ENCODE results near the gene COL3A1.

COL3A1 gene

GRCh38 chr2:188965563-188965962, 8.6 kb upstream of the COL3A1 start:
- H3K9ac ChIP-seq (ENCODE audit: insufficient read length, low read depth) = no peak overlapping the region
- H3K4me1 ChIP-seq (ENCODE audit: insufficient read depth, insufficient read length) = no peaks in the 10 kb centered on the region
- no peak for DNase-seq (ENCODE audit: low read depth, low spot score)
- H3K36me3 ChIP-seq (ENCODE audit: insufficient read depth, insufficient read length, low read length) = no peaks in the 10 kb centered on the region
- TF ChIP-seq YY1 (IDR thresholded peaks at IDR 0.05; ENCODE audit: insufficient read depth, insufficient read length) (no peak), ZNF274 (IDR thresholded peaks at IDR 0.05; ENCODE audit: low read depth, low read length) (no peak), SUZ12 (IDR thresholded peaks at IDR 0.05; ENCODE audit: extremely low read depth, insufficient read depth, insufficient read length) (no peak)
- no peak overlapping the region for H3K4me3 ChIP-seq (ENCODE audit: insufficient read length, low read depth)
- H3K27me3 ChIP-seq (ENCODE audit: insufficient read depth, insufficient read length) = no peaks in the 10 kb centered on the region
- no peaks in the 10 kb centered on the region for H3K9me3 ChIP-seq (ENCODE audit: insufficient read depth, low read length)

GRCh38 chr2:188966079-188966571, 8.0 kb upstream of the COL3A1 start:
- H3K36me3 ChIP-seq (ENCODE audit: insufficient read depth, insufficient read length, low read length) = no peaks in the 10 kb centered on the region
- no peak overlapping the region for H3K9ac ChIP-seq (ENCODE audit: insufficient read length, low read depth)
- H3K4me1 ChIP-seq (ENCODE audit: insufficient read depth, insufficient read length) = no peaks in the 10 kb centered on the region
- DNase-seq (ENCODE audit: low read depth, low spot score) = no peak
- H3K4me3 ChIP-seq (ENCODE audit: insufficient read length, low read depth) = no peak overlapping the region
- no peak for TF ChIP-seq YY1 (IDR thresholded peaks at IDR 0.05; ENCODE audit: insufficient read depth, insufficient read length)
- H3K27me3 ChIP-seq (ENCODE audit: insufficient read depth, insufficient read length) = no peaks in the 10 kb centered on the region
- no peaks in the 10 kb centered on the region for H3K9me3 ChIP-seq (ENCODE audit: insufficient read depth, low read length)

GRCh38 chr2:188966728-188967440, 7.3 kb upstream of the COL3A1 start:
- H3K9ac ChIP-seq (ENCODE audit: insufficient read length, low read depth) = no peak overlapping the region
- H3K4me3 ChIP-seq (ENCODE audit: insufficient read length, low read depth) = no peak overlapping the region
- no peak for TF ChIP-seq YY1 (IDR thresholded peaks at IDR 0.05; ENCODE audit: insufficient read depth, insufficient read length)
- no peak for TF ChIP-seq SUZ12 (IDR thresholded peaks at IDR 0.05; ENCODE audit: extremely low read depth, insufficient read depth, insufficient read length)
- no peak for TF ChIP-seq ZNF274 (IDR thresholded peaks at IDR 0.05; ENCODE audit: low read depth, low read length)
- no peaks in the 10 kb centered on the region for H3K27me3 ChIP-seq (ENCODE audit: insufficient read depth, insufficient read length)
- no peaks in the 10 kb centered on the region for H3K36me3 ChIP-seq (ENCODE audit: insufficient read depth, insufficient read length, low read length)
- H3K9me3 ChIP-seq (ENCODE audit: insufficient read depth, low read length) = no peaks in the 10 kb centered on the region
- no peak for DNase-seq (ENCODE audit: low read depth, low spot score)
- H3K4me1 ChIP-seq (ENCODE audit: insufficient read depth, insufficient read length) = no peaks in the 10 kb centered on the region

GRCh38 chr2:188969236-188969635, 4.9 kb upstream of the COL3A1 start:
- TF ChIP-seq SUZ12 (IDR thresholded peaks at IDR 0.05; ENCODE audit: extremely low read depth, insufficient read depth, insufficient read length) (no peak), ZNF274 (IDR thresholded peaks at IDR 0.05; ENCODE audit: low read depth, low read length) (no peak), YY1 (IDR thresholded peaks at IDR 0.05; ENCODE audit: insufficient read depth, insufficient read length) (no peak)

GRCh38 chr2:188969651-188970050, 4.5 kb upstream of the COL3A1 start:
- H3K36me3 ChIP-seq (ENCODE audit: insufficient read depth, insufficient read length, low read length) = no peaks in the 10 kb centered on the region
- no peaks in the 10 kb centered on the region for H3K27me3 ChIP-seq (ENCODE audit: insufficient read depth, insufficient read length)
- no peak for TF ChIP-seq YY1 (IDR thresholded peaks at IDR 0.05; ENCODE audit: insufficient read depth, insufficient read length)
- TF ChIP-seq SUZ12 (IDR thresholded peaks at IDR 0.05; ENCODE audit: extremely low read depth, insufficient read depth, insufficient read length) = no peak
- TF ChIP-seq ZNF274 (IDR thresholded peaks at IDR 0.05; ENCODE audit: low read depth, low read length) = no peak
- no peaks in the 10 kb centered on the region for H3K9me3 ChIP-seq (ENCODE audit: insufficient read depth, low read length)
- H3K9ac ChIP-seq (ENCODE audit: insufficient read length, low read depth) = no peak overlapping the region
- no peak overlapping the region for H3K4me3 ChIP-seq (ENCODE audit: insufficient read length, low read depth)
- no peak for DNase-seq (ENCODE audit: low read depth, low spot score)
- H3K4me1 ChIP-seq (ENCODE audit: insufficient read depth, insufficient read length) = no peaks in the 10 kb centered on the region

More at GRCh38 chr2:188969236-188969635, 4.9 kb upstream of the COL3A1 start:
- H3K36me3 ChIP-seq (ENCODE audit: insufficient read depth, insufficient read length, low read length) = no peaks in the 10 kb centered on the region
- H3K9ac ChIP-seq (ENCODE audit: insufficient read length, low read depth) = no peak overlapping the region
- no peak overlapping the region for H3K4me3 ChIP-seq (ENCODE audit: insufficient read length, low read depth)
- no peaks in the 10 kb centered on the region for H3K4me1 ChIP-seq (ENCODE audit: insufficient read depth, insufficient read length)
- no peaks in the 10 kb centered on the region for H3K9me3 ChIP-seq (ENCODE audit: insufficient read depth, low read length)
- no peak for DNase-seq (ENCODE audit: low read depth, low spot score)
- H3K27me3 ChIP-seq (ENCODE audit: insufficient read depth, insufficient read length) = no peaks in the 10 kb centered on the region

- no peak overlapping the region for H3K4me3 ChIP-seq (ENCODE audit: insufficient read length, low read depth)
- TF ChIP-seq YY1 (IDR thresholded peaks at IDR 0.05; ENCODE audit: insufficient read depth, insufficient read length) (no peak), ZNF274 (IDR thresholded peaks at IDR 0.05; ENCODE audit: low read depth, low read length) (no peak), SUZ12 (IDR thresholded peaks at IDR 0.05; ENCODE audit: extremely low read depth, insufficient read depth, insufficient read length) (no peak)
- no peaks in the 10 kb centered on the region for H3K4me1 ChIP-seq (ENCODE audit: insufficient read depth, insufficient read length)
- no peaks in the 10 kb centered on the region for H3K27me3 ChIP-seq (ENCODE audit: insufficient read depth, insufficient read length)
- no peaks in the 10 kb centered on the region for H3K36me3 ChIP-seq (ENCODE audit: insufficient read depth, insufficient read length, low read length)
- H3K9me3 ChIP-seq (ENCODE audit: insufficient read depth, low read length) = no peaks in the 10 kb centered on the region
- no peak for DNase-seq (ENCODE audit: low read depth, low spot score)
- no peak overlapping the region for H3K9ac ChIP-seq (ENCODE audit: insufficient read length, low read depth)
These were observed 4.0 kb upstream of the COL3A1 start for GRCh38 chr2:188970211-188970610.

DNA sequence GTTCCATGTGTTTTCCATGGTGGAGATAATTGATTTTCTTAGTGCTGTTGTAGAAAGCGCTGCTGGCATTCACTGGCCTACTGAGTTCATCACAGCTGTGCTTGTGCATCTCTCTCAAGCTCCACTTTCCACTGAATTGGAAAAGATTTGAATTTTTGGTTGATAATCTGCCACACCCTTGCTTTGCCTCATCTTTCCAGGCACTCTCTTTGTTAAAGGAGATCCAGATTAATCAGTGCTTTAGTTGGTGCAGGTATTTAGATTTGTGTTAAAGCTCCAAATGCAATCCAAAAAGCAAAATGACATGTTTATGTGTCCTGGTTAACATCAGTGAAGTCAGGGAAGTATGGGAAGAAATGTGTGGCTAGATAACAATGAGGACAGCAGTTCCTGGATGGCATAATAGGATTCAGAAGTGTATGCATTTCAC, 2.7 kb upstream of the COL3A1 start:
- Histone ChIP-seq H3K9me3 (ENCODE audit: insufficient read depth, low read length) (no peaks in the 10 kb centered on the region), H3K4me3 (ENCODE audit: insufficient read length, low read depth) (no peak overlapping the region), H3K4me1 (ENCODE audit: insufficient read depth, insufficient read length) (no peaks in the 10 kb centered on the region), H3K27me3 (ENCODE audit: insufficient read depth, insufficient read length) (no peaks in the 10 kb centered on the region), H3K36me3 (ENCODE audit: insufficient read depth, insufficient read length, low read length) (no peaks in the 10 kb centered on the region), H3K9ac (ENCODE audit: insufficient read length, low read depth) (no peak overlapping the region)
- no peak for DNase-seq (ENCODE audit: low read depth, low spot score)
- TF ChIP-seq YY1 (IDR thresholded peaks at IDR 0.05; ENCODE audit: insufficient read depth, insufficient read length) = no peak
- TF ChIP-seq SUZ12 (IDR thresholded peaks at IDR 0.05; ENCODE audit: extremely low read depth, insufficient read depth, insufficient read length) = no peak
- no peak for TF ChIP-seq ZNF274 (IDR thresholded peaks at IDR 0.05; ENCODE audit: low read depth, low read length)
